ENCODE data around the gene NDFIP1. TPM values are rescaled to one million over a fixed set of nuclear protein-coding genes. Genes with fewer than 3 reads are reported as not detected.

The NDFIP1 gene
- total RNA-seq, 1 experiment from 2014 or later: 26.6 TPM

DNA sequence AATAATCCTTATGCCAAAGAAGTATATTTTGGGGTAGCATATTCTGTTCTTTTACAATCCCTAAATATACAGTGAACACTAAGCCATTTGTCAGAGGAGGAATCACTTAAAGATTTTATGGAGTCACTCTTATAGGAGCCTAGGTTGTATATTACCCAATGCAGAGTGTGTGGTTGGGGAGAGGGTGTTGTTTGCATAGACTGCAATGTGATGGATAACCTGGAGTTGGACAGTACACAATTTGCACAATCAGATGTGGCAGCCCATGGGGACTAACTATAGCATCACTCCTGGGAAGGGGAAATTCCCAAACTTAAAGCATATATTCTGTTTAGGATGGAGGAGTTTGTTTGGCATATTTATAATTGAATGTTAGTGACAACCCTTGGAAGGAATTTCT lies 9.6 kb upstream of the NDFIP1 start:
- no peak overlapping the region for H3K4me2 ChIP-seq (ENCODE audit: insufficient read depth, insufficient read length, low read length)

More for the DNA sequence above, 9.6 kb upstream of the NDFIP1 start:
- TF ChIP-seq, protein P1, sequence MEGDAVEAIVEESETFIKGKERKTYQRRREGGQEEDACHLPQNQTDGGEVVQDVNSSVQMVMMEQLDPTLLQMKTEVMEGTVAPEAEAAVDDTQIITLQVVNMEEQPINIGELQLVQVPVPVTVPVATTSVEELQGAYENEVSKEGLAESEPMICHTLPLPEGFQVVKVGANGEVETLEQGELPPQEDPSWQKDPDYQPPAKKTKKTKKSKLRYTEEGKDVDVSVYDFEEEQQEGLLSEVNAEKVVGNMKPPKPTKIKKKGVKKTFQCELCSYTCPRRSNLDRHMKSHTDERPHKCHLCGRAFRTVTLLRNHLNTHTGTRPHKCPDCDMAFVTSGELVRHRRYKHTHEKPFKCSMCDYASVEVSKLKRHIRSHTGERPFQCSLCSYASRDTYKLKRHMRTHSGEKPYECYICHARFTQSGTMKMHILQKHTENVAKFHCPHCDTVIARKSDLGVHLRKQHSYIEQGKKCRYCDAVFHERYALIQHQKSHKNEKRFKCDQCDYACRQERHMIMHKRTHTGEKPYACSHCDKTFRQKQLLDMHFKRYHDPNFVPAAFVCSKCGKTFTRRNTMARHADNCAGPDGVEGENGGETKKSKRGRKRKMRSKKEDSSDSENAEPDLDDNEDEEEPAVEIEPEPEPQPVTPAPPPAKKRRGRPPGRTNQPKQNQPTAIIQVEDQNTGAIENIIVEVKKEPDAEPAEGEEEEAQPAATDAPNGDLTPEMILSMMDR (conservative IDR thresholded peaks at IDR 0.05): no peak
- Histone ChIP-seq H3K79me2 (ENCODE audit: insufficient read depth, low read length) (no peaks in the 10 kb centered on the region), H2BK15ac (ENCODE audit: low read depth, low read length) (no peak overlapping the region), H2AFZ (ENCODE audit: low read length) (no peak overlapping the region), H3K27me3 (ENCODE audit: insufficient read depth, low read length) (no peaks in the 10 kb centered on the region), H3K23me2 (ENCODE audit: insufficient read length, low read depth, low read length, poor library complexity, severe bottlenecking) (no peaks in the 10 kb centered on the region), H3K9ac (ENCODE audit: extremely low read depth, insufficient read length, low read length) (no peak overlapping the region), H2BK120ac (ENCODE audit: low read depth, low read length, poor library complexity, severe bottlenecking) (no peak overlapping the region), H4K8ac (replicated peaks; ENCODE audit: insufficient read length, low read depth, low read length) (no peak overlapping the region), H3K23ac (ENCODE audit: insufficient read length, low read depth, low read length) (no peak overlapping the region), H3T11ph (ENCODE audit: low read length) (no peak overlapping the region), H3K14ac (ENCODE audit: insufficient read depth, low read length) (no peak overlapping the region), H3K4ac (ENCODE audit: low read depth, low read length) (no peak overlapping the region), H3K9me3 (ENCODE audit: control insufficient read depth, low read depth, low read length) (no peaks in the 10 kb centered on the region), H2BK20ac (ENCODE audit: low read depth, low read length, poor library complexity, severe bottlenecking) (no peak overlapping the region), H4K20me1 (ENCODE audit: control insufficient read depth, insufficient read depth, insufficient read length) (no peaks in the 10 kb centered on the region), H3K27ac (ENCODE audit: insufficient read length, low read depth, low read length) (no peak overlapping the region), H3K79me1 (ENCODE audit: insufficient read depth, low read depth, low read length, poor library complexity, severe bottlenecking) (no peaks in the 10 kb centered on the region), H2BK12ac (ENCODE audit: insufficient read length, low read depth, low read length) (no peak overlapping the region), H2AK5ac (ENCODE audit: insufficient read length, low read length) (no peak overlapping the region), H3K4me1 (ENCODE audit: insufficient read depth, low read length) (peaks cover 10% of the 10 kb centered on the region; the same call in 1 of the 2 replicates), H2BK5ac (ENCODE audit: insufficient read length, low read length) (no peak overlapping the region), H3K56ac (ENCODE audit: insufficient read length, low read depth, low read length) (no peak overlapping the region), H4K91ac (ENCODE audit: insufficient read length, low read depth, low read length) (no peak overlapping the region), H4K5ac (ENCODE audit: insufficient read length, low read depth, low read length) (no peak overlapping the region), H3K18ac (ENCODE audit: insufficient read length, low read depth, low read length) (no peak overlapping the region)
- H3K27ac Mint-ChIP-seq: peak overlapping the region in 1 of 3 experiments; percentile 49; a peak in 1 of 7 replicates
- no peaks in the 10 kb centered on the region; a peak in 1 of 5 replicates for H3K9me3 Mint-ChIP-seq
- no peak overlapping the region for H3K4me3 Mint-ChIP-seq
- H3K36me3 Mint-ChIP-seq (ENCODE audit: insufficient read depth in 1 of 3, low read depth in 3 of 3): no peaks in the 10 kb centered on the region
- peaks cover 22 to 27% of the 10 kb centered on the region in 2 experiments for H3K4me1 Mint-ChIP-seq
- H3K27me3 Mint-ChIP-seq (ENCODE audit: low read depth): no peaks in the 10 kb centered on the region
- no peak for DNase-seq

Measured in H9 (cell line).